Activated gamma-delta T cell treated with Interleukin-2 at 50 U/mL for 16 hours (primary cell): ENCODE data around the gene CFAP52.
"Not testable (repeated sequence)": the region's sequence is repeated elsewhere in the genome, so short reads cannot be mapped to it uniquely, and the experiment has no call there.

ENCODE experiments used
- DNase-seq: peaks from one replicate; pipeline ENCODE4 v3.0.0-alpha.2; 2020

CFAP52 gene

GRCh38 chr17:9575381-9576101, 901 bp upstream of the CFAP52 start, which contains the start of gene STX8:
Gene STX8, minus strand, starts transcription at chr17:9575820. Its CDS starts 12 bp downstream, at chr17:9575808.
- peak; percentile 74 for DNase-seq

- no peak for DNase-seq
Observed at GRCh38 chr17:9577373-9577709, 899 bp downstream of the CFAP52 start.

GRCh38 chr17:9587969-9588656, 11.7 kb downstream of the CFAP52 start:
- no peak for DNase-seq

- no peak for DNase-seq
Observed at GRCh38 chr17:9594065-9594464, 17.6 kb downstream of the CFAP52 start.

GRCh38 chr17:9597638-9598037, 21.2 kb downstream of the CFAP52 start:
- not testable (repeated sequence) for DNase-seq

DNA sequence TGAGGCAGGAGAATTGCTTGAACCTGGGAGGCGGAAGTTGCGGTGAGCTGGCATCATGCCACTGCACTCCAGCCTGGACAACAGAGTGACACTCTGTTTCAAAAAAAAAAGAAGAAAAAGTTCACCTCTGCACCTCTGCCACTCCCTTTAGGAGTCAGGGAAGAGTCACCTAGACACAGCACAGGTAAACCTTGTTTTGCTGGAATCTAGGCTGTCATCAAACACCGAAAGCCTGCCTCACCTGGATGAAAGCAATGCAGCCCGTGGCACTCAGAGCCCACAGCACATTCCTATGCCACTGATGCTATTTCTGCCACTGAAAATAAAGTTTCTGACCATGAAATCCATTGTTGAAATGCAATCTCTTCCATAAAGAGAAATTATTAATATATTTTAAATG, 22.2 kb downstream of the CFAP52 start:
- no peak for DNase-seq

- DNase-seq = not testable (repeated sequence)
Observed at GRCh38 chr17:9604583-9604982, 28.1 kb downstream of the CFAP52 start.

- DNase-seq = no peak
Observed at GRCh38 chr17:9606453-9606852, 30.0 kb downstream of the CFAP52 start.

DNA sequence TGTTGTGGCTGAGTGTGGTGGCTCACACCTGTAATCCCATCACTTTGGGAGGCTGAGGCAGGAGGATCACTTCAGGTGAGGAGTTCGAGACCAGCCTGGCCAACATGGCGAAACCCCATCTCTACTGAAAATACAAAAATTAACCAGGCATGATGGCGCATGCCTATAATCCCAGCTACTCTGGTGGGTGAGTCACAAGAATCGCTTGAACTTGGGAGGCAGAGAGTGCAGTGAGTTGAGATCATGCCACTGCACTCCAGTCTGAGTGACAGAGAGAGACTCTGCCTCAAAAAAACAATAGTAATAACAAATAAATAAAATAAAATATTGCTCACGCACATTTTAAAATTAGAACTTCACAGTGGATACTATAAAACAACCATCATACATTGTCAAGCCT, 30.6 kb downstream of the CFAP52 start:
- not testable (repeated sequence) for DNase-seq

GRCh38 chr17:9611557-9611956, 35.1 kb downstream of the CFAP52 start:
- DNase-seq = no peak

GRCh38 chr17:9612006-9612405, 35.6 kb downstream of the CFAP52 start:
- no peak for DNase-seq

GRCh38 chr17:9615486-9615885, 39.0 kb downstream of the CFAP52 start:
- no peak for DNase-seq

DNA sequence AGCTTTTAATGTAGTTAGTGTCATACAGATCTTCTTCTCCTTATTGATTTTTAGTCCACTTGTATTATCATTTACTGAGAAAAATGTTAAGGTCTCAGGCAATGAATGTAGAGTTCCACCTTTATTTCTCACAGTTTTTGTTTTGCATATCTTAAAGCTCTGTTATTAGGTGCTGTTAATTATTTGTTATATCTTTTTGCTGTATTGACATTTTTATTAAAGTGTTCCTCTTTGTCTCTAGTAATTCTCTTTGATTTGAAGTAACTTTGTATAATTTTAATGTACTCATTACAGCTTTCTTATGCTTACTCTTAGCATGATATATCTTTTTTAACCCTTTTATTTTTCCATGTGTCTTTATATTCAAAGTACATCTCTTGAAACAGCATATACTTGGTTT, 46.5 kb downstream of the CFAP52 start:
- no peak for DNase-seq

DNA sequence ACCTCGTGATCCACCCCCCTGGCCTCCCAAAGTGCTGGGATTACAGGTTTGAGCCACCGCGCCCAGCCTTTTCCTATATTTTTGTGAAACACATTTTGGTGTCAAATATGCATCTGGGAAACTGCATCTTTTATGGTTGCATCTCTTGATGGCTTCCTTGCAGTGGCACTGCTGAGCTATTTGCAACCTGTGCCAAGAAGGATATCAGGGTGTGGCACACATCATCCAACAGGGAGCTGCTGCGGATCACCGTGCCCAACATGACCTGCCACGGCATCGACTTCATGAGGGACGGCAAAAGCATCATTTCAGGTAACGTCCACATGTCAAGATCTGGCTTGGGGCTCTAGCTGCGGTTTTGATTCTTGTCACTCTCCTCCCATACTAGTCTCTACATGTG, 52.1 kb downstream of the CFAP52 start:
- DNase-seq = no peak

- no peak for DNase-seq
Observed at GRCh38 chr17:9632741-9633140, 56.3 kb downstream of the CFAP52 start.

- DNase-seq = no peak
Observed at GRCh38 chr17:9635340-9635739, 58.9 kb downstream of the CFAP52 start.

GRCh38 chr17:9636501-9636900, 60.1 kb downstream of the CFAP52 start:
- DNase-seq = no peak

DNA sequence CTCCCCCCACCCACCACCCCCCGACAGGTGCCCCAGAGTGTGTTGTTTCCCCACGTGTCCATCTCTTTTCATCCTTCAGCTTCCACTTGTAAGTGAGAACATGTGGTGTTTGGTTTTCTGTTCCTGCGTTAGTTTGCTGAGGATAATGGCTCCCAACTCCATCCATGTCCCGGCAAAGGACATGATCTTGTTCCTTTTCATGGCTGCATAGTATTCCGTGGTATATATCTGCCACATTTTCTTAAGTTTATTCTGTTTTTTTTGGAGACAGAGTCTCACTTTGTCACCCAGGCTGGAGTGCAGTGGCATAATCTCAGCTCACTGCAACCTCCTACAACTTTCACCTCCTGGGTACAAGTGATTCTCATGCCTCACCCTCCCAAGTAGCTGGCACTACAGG, 63.9 kb downstream of the CFAP52 start:
- DNase-seq = not testable (repeated sequence)

DNA sequence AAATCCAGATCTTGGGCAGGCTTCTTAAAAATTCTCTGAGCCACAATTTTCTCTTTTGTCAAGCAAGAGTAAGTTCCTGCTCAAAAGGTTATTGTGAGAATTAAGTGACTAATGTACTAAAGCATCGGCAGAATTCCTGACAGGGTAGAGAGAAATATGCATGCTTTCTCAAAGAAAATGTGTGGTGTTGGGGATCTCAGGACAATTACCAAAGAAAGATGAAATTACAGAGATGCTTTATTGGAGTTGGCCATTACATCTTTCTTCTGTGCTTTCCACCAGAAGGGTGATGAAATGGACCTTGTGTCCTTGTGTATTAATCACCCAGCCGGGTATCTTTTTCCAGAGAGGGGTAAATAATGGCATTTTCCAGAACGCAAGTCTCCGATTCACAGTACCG, 67.2 kb downstream of the CFAP52 start:
- DNase-seq = no peak

DNA sequence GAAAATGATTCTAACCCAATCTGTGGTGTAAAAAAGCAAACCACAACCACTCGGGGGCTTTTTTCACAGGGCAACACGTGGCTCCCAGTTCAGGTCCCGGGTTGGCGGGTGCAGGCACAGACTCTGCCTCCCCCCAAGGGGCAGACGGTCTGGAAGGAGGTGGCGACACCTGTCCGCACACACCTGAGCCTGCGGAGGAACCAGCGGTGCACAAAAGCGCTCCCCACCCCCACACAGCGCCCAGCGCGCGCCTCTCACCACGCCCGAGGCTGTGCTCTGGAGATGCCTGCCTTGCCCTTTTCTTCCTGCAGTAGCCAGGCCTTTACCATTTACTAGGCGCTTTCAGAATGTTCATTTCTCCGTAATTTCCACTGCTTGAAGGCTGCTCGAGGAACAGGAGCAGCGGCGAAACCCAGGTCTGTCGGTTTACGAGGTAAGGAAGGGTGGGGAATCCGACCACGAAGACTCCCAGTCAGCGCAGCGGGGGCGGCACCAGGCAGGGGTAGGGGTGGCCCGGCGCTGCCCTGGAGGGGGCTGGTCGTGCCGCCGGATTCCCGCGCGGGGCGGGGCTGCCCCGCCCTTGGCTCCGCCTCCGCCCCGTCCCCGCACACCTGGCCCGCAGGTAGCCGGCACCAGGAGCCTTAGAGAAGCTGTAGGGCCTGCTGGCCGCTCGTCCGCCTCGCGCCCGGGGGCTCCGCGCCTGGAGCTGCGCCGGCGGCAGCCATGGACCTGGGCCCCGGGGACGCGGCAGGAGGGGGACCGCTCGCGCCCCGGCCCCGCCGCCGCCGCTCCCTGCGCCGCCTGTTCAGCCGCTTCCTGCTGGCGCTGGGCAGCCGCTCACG, 68.7 kb downstream of the CFAP52 start, which contains the start of gene USP43:
Gene USP43, plus strand, starts transcription at position 608 of the 842 bp plus-strand sequence. Its CDS starts 116 bp downstream, at position 724.
- peak; percentile 10 for DNase-seq

DNA sequence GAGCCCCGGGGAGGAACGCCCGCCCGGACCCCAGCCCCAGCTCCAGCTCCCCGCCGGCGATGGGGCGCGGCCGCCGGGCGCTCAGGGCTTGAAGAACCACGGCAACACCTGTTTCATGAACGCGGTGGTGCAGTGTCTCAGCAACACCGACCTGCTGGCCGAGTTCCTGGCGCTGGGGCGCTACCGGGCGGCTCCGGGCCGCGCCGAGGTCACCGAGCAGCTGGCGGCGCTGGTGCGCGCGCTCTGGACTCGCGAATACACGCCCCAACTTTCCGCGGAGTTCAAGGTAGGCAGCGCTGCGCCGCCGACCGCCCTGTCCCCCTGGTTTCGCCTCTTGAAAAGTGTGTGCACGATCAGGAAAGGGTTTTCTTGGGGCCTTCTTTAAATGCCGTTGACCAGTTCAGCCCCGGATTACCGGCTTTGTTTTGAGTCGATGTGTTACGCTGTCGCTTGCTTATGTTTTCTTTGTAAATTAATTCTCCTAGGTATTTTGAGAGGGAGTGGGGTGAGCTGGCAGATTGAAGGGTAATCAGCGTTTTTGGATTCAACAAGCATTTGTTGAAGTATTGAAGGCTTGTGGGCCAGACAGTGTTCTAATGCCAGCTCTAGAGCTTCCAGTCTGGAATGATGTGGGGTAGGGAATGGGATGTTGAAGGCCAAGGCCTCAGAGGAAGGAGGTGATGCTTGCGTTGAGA, 69.6 kb downstream of the CFAP52 start:
- DNase-seq = peak; percentile 7

DNA sequence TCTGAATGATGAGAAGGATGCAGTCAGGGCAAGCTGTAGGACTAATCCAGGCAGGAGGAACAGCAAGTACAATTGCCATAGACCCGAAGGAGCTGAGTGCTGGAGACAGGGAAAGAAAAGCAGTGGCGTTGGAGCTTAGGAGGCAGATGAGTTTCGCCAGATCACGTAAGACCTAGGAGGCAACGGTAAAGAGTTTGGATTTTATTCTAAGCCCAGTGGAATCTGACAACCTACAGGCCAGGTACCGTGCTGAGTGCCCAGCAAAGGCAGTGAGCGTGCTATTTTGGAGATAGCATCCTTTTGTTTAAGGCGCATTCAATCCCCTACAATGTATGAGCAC, 70.1 kb downstream of the CFAP52 start:
- DNase-seq = no peak

DNA sequence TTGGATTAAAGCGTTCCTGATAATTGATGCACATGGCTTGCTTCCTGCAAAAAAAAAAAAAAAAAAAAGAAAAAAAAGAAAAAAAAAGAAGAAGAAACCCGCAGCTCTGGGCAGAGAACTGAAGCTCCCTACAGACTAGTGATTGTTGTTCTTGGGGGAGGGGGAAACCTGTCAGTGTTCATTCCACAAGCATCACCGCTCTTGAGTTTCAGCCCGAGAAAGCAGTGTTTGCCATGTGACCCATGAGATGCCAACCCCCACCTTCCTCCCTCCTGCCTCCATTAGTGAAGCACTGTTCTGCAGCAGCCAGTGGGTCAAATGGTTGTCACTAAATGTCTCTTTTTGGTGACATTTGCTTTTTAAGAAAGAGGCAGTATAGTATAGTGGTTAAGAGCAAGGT, 70.6 kb downstream of the CFAP52 start:
- no peak for DNase-seq
